ENCODE data around the gene TCIRG1.

DNA sequence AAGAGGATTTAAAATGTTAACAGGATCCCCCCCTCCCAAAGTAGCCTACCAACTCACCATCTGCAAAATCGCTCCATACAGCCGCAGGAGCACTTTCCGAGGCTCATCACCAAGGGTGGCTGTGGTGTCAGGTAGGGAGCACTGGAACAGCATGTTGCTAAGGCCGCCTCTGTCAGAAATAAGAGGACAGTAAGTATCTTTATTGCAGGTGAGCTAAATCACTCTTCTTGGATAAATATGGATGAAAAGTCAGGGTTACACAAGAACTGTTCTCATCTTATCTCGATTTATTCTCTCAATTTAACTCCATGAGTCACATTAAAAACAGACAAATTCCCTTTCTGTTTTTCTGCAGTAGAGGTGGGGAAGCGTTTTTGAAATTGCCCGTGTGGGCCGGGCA, 58.1 kb downstream of the TCIRG1 start:
- TF ChIP-seq, protein P1, sequence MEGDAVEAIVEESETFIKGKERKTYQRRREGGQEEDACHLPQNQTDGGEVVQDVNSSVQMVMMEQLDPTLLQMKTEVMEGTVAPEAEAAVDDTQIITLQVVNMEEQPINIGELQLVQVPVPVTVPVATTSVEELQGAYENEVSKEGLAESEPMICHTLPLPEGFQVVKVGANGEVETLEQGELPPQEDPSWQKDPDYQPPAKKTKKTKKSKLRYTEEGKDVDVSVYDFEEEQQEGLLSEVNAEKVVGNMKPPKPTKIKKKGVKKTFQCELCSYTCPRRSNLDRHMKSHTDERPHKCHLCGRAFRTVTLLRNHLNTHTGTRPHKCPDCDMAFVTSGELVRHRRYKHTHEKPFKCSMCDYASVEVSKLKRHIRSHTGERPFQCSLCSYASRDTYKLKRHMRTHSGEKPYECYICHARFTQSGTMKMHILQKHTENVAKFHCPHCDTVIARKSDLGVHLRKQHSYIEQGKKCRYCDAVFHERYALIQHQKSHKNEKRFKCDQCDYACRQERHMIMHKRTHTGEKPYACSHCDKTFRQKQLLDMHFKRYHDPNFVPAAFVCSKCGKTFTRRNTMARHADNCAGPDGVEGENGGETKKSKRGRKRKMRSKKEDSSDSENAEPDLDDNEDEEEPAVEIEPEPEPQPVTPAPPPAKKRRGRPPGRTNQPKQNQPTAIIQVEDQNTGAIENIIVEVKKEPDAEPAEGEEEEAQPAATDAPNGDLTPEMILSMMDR (conservative IDR thresholded peaks at IDR 0.05; ENCODE audit: low read depth, low read length) = no peak
- no peak for TF ChIP-seq EZH2 (IDR thresholded peaks at IDR 0.05; ENCODE audit: low read length, unreplicated experiment)

Data from PC-3 (cell line).